Keratinocyte (primary cell): ENCODE measurements around the gene DPEP2.

Source experiments
- EZH2 ChIP-seq: IDR thresholded peaks from one replicate; pipeline ENCODE4 v1.6.1; 2012; ENCODE audit warnings: inconsistent platforms, mild to moderate bottlenecking, low read length, moderate library complexity
- TF ChIP-seq, protein P1 (sequence below), 3 experiments: IDR thresholded peaks in 1 of 3; conservative IDR thresholded peaks in 1 of 3; optimal IDR thresholded peaks in 1 of 3; 2 replicates in 2 of 3; 3 replicates in 1 of 3; pipeline versions ENCODE3 to v1.5.1; 2011; ENCODE audit warnings: low read length in 3 of 3, mild to moderate bottlenecking in 3 of 3, moderate library complexity in 2 of 3, control low read depth in 1 of 3, inconsistent platforms in 1 of 3; ENCODE audit not compliant: insufficient read depth in 2 of 3; ENCODE audit errors: extremely low read depth in 1 of 3

DNA sequence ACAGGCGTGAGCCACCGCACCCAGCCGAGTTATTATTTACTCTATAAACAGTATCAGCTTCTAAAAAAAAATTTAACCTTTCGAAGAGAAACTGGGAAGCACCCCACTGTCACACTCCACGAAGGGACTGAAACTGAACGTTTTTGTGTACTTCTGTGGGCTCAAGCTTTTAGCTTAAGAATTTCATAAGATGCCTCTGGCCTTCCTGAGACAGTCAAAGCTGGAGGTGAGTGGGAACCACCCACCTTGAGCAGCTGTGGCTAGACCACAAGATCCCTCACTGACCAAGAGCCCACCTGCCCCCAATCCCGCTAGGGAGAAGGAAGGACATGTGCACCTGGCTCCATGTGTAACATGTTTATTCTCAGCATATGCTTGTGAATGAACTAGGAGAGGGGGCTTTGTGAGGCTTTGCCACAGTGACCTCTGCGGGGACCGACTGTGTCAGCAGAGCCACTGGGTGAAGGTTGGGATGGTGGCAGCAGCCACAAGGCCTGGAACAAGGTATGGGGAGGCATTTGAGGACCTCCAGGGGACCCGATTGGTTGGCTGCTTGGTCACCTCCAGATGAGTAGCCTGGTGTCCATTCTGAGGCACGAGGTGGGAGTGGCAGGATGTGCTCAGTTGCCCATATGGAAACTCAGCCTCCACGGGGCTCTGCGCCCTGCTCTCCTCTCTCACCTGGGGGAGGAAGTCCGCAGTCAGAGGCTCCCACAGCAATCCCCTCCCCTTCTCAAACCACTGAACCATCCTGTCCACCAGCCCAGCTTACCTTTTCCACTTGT lies 23.8 kb downstream of the DPEP2 start:
- TF ChIP-seq, protein P1, sequence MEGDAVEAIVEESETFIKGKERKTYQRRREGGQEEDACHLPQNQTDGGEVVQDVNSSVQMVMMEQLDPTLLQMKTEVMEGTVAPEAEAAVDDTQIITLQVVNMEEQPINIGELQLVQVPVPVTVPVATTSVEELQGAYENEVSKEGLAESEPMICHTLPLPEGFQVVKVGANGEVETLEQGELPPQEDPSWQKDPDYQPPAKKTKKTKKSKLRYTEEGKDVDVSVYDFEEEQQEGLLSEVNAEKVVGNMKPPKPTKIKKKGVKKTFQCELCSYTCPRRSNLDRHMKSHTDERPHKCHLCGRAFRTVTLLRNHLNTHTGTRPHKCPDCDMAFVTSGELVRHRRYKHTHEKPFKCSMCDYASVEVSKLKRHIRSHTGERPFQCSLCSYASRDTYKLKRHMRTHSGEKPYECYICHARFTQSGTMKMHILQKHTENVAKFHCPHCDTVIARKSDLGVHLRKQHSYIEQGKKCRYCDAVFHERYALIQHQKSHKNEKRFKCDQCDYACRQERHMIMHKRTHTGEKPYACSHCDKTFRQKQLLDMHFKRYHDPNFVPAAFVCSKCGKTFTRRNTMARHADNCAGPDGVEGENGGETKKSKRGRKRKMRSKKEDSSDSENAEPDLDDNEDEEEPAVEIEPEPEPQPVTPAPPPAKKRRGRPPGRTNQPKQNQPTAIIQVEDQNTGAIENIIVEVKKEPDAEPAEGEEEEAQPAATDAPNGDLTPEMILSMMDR (optimal IDR thresholded peaks at IDR 0.05 in 1 of 3, IDR thresholded peaks at IDR 0.05 in 1 of 3, conservative IDR thresholded peaks at IDR 0.05 in 1 of 3; ENCODE audit: extremely low read depth in 1 of 3, insufficient read depth in 2 of 3, low read length in 3 of 3), result no peak
- TF ChIP-seq EZH2, result no peak
